ENCODE data around the gene LONP2.

- TF ChIP-seq, protein P1, sequence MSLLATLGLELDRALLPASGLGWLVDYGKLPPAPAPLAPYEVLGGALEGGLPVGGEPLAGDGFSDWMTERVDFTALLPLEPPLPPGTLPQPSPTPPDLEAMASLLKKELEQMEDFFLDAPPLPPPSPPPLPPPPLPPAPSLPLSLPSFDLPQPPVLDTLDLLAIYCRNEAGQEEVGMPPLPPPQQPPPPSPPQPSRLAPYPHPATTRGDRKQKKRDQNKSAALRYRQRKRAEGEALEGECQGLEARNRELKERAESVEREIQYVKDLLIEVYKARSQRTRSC (CRISPR knock-in tag; IDR thresholded peaks at IDR 0.05; ENCODE audit: low read depth): no peak
- TF ChIP-seq, protein P2, sequence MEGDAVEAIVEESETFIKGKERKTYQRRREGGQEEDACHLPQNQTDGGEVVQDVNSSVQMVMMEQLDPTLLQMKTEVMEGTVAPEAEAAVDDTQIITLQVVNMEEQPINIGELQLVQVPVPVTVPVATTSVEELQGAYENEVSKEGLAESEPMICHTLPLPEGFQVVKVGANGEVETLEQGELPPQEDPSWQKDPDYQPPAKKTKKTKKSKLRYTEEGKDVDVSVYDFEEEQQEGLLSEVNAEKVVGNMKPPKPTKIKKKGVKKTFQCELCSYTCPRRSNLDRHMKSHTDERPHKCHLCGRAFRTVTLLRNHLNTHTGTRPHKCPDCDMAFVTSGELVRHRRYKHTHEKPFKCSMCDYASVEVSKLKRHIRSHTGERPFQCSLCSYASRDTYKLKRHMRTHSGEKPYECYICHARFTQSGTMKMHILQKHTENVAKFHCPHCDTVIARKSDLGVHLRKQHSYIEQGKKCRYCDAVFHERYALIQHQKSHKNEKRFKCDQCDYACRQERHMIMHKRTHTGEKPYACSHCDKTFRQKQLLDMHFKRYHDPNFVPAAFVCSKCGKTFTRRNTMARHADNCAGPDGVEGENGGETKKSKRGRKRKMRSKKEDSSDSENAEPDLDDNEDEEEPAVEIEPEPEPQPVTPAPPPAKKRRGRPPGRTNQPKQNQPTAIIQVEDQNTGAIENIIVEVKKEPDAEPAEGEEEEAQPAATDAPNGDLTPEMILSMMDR (CRISPR knock-in tag; IDR thresholded peaks at IDR 0.05): no peak
- no peak for TF ChIP-seq ZNF777 (CRISPR knock-in tag; IDR thresholded peaks at IDR 0.05)
- TF ChIP-seq TCF7 (IDR thresholded peaks at IDR 0.05; ENCODE audit: low read depth): no peak
- TF ChIP-seq, protein P3, sequence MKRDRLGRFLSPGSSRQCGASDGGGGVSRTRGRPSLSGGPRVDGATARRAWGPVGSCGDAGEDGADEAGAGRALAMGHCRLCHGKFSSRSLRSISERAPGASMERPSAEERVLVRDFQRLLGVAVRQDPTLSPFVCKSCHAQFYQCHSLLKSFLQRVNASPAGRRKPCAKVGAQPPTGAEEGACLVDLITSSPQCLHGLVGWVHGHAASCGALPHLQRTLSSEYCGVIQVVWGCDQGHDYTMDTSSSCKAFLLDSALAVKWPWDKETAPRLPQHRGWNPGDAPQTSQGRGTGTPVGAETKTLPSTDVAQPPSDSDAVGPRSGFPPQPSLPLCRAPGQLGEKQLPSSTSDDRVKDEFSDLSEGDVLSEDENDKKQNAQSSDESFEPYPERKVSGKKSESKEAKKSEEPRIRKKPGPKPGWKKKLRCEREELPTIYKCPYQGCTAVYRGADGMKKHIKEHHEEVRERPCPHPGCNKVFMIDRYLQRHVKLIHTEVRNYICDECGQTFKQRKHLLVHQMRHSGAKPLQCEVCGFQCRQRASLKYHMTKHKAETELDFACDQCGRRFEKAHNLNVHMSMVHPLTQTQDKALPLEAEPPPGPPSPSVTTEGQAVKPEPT (CRISPR knock-in tag; IDR thresholded peaks at IDR 0.05; ENCODE audit: low read depth): no peak
- TF ChIP-seq ZBTB1 (CRISPR knock-in tag; IDR thresholded peaks at IDR 0.05; ENCODE audit: borderline replicate concordance): no peak
- TF ChIP-seq BHLHE40 (IDR thresholded peaks at IDR 0.05; ENCODE audit: low read length): no peak
- no peak for TF ChIP-seq BRCA1 (CRISPR knock-in tag; IDR thresholded peaks at IDR 0.05)
- TF ChIP-seq JUND (CRISPR knock-in tag; IDR thresholded peaks at IDR 0.05): no peak
- TF ChIP-seq ZSCAN9 (CRISPR knock-in tag; IDR thresholded peaks at IDR 0.05; ENCODE audit: borderline replicate concordance): no peak
- no peak for TF ChIP-seq EZH2 (conservative IDR thresholded peaks at IDR 0.05; ENCODE audit: low read depth, low read length)
- TF ChIP-seq FOXC1 (CRISPR knock-in tag; IDR thresholded peaks at IDR 0.05; ENCODE audit: borderline replicate concordance): no peak
- TF ChIP-seq ARNT (IDR thresholded peaks at IDR 0.05): no peak
- TF ChIP-seq JUNB (CRISPR knock-in tag; IDR thresholded peaks at IDR 0.05; ENCODE audit: borderline replicate concordance): no peak
Measured at GRCh38 chr16:48367441-48368049, 123.4 kb downstream of the LONP2 start.
